ENCODE data around the gene DCAF15.
A peak's percentile ranks its signal among the peaks of the same experiment; 100 is the strongest.
"Not testable (repeated sequence)": the region's sequence is repeated elsewhere in the genome, so short reads cannot be mapped to it uniquely, and the experiment has no call there.

Gene DCAF15, protein sequence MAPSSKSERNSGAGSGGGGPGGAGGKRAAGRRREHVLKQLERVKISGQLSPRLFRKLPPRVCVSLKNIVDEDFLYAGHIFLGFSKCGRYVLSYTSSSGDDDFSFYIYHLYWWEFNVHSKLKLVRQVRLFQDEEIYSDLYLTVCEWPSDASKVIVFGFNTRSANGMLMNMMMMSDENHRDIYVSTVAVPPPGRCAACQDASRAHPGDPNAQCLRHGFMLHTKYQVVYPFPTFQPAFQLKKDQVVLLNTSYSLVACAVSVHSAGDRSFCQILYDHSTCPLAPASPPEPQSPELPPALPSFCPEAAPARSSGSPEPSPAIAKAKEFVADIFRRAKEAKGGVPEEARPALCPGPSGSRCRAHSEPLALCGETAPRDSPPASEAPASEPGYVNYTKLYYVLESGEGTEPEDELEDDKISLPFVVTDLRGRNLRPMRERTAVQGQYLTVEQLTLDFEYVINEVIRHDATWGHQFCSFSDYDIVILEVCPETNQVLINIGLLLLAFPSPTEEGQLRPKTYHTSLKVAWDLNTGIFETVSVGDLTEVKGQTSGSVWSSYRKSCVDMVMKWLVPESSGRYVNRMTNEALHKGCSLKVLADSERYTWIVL

DNA sequence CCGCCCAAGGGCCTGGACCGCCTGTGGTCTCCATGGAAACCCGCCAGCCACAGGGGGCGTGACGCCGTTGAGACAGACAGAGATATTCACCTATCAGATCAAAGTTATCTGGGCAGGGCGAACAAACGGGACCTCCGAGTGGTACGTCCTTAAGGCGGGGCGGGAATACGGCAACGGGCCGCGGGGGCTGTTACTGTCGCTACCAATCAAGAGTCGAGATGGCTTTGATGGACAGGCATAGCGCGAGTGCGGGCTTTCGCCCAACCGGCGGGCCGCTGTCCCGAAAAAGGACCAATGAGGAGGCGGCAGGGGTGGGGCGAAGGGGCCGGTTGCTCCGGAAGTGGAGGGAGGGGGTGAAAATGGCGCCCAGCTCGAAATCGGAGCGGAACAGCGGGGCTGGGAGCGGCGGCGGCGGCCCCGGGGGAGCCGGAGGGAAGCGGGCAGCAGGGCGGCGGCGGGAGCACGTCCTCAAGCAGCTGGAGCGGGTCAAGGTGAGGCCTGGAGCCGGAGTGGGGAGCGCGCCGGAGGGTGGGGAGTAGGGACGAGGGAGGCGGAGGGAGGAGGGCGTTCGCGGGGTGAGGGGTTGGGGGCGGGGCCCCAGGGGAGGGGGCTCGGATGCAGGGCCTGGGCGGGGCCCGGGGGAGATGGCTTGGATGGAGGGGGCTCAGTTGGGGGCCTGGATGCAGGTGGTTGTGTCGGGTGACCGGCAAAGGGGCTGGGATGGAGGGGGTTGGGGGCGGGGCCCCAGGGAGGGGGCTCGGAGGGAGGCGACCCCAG, at the start of gene DCAF15:
Gene DCAF15 (plus strand): TSS at position 356 of the 777 bp plus-strand sequence. CDS start 4 bp downstream, at position 360.
- DNase-seq = peak; percentile 98

DNA sequence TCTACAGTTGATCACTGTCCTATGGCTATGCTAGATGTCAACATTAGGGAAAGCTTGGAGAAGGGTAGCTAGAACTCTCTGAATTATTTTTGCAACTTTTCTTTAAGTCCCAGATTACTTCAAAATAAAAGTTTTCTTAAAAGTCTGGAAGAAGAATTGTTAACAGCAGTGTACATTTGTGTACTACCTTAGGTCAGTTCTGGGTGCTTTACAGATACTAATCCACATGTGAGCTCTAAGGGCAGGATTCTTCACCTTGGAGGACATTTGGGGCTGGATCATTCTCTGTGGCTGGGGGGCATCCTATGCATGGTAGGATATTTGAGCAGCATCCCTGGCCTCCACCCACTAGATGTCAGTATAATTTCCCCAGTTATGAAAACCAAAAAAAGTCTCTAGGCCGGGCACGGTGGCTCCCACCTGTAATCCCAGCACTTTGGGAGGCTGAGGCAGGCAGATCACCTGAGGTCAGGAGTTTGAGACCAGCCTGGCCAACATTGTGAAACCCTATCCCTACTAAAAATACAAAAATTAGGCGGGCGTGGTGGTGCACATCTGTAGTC, 49.2 kb upstream of the DCAF15 start:
- DNase-seq = no peak

DNA sequence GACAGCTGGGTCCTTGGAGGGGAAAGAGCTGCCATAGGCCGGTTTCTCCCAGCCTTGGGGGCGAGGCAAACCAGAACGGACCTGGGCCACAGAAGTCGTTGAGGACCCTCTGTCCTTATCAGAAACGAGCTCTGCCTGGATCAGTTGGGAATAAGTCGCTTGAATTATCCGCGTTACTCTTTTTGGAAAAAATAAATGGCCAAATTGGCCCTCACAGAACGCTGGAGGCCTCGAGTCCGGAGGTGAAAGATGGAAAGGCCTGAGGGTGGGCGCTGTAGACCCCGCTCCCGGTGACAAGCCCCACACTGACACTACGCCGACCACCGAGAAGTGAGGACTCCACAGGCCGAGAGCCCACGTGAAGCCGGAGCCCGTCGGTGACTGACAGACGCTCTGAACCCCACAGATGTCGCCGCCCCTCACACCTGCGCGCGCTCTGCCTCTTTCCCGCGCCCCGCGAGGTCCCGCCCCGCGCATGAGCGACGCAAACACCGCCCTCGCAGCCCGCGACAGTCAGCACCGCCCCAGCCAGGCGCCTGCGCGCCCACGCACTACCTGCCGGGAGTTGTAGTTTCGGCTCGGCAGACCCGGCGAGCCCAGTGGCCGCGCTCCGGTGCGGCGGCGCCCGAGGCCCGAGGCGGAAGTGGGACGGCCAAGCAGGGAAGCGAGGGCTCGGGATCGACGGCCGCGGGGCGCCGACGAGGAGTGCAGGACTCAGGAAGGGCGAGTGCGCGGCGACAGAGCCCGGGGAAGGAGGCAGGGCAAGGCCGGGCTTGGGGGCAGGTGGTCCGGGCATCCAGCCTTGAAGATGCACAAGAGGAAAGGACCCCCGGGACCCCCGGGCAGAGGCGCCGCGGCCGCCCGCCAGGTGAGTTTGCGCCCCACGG, 46.4 kb upstream of the DCAF15 start, which contains the start of the genes BRME1 and CC2D1A:
Gene BRME1 (minus strand): TSS at position 484 of the 887 bp plus-strand sequence. CDS start 1,225 bp downstream, outside the sequence.
Gene CC2D1A (plus strand): TSS at position 568 of the 887 bp plus-strand sequence. CDS start 241 bp downstream, at position 809.
- DNase-seq = peak; percentile 97

DNA sequence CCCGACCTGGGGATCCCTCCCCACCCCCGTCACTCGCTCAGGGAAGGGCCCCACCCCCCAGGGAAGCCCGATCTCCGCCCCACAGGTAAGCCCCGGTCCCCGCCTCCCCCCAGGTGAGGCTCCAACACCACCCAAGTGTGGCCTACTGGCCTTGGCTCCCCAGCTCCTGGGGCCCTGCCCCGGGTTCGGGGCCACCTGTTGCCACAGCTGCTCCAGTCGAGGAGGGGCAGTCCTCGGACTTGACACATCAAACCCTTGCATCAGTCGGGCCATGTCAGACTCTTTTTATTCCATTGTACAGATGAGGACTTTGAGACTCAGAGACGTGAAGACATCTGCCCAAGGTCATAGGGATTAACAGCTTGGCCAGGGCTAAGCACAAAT, 45.8 kb upstream of the DCAF15 start:
- peak; percentile 35 for DNase-seq

DNA sequence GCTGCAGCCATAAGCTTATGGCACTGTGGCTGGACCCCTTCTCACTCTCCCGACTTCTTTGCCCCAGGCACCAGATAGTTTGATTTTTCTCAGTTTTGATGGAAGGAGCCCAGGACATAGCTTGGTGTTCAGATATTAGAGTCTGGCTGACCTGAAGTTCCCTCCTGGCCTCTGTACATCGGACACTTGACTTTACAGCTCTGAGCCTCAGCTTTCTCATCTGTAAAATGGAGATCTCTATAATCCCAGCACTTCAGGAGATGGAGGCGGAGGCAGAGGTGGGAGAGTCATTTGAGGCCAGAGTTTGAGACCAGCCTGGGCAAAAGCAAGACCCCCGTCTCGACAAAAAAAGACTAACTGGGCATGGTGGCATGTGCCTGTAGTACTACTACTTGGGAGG, 45.4 kb upstream of the DCAF15 start:
- DNase-seq = no peak

DNA sequence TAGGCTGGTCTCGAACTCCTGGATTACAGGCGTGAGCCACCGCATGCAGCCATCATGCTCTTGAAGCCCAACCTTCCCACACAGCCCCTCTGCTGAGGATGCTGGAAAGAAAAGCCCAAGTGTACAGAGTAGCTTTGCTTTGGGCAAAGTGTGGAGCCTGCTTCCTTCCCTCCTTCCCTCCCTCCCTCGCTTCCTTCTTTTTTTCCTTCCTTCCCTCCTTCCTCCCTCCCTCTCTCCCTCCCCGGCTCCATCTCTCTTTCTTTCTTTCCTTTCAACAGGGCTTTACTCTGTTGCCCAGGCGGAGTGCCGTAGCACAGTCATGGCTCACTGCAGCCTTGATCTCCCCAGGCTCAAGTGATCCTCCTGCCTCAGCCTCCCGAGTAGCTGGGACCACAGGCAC, 43.6 kb upstream of the DCAF15 start:
- DNase-seq = no peak

DNA sequence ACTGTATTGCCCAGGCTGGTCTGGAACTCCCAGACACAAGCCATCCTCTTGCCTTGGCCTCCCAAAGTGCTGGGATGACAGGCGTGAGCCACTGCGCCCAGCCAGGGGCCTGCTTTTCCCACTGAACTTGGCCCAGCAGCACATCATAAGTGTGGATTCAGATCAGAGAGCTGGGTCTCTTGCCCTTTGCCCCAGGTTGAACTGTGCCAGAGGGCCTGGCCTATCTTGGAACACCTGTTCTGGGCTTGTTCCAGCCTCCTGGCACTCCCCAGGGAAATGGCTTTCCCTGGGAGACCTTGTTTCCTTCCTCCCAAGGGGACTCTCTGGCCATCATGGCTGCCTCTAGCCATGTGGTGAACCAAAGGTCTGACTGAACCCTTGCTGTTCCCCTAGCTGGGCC, 42.9 kb upstream of the DCAF15 start:
- DNase-seq = no peak

DNA sequence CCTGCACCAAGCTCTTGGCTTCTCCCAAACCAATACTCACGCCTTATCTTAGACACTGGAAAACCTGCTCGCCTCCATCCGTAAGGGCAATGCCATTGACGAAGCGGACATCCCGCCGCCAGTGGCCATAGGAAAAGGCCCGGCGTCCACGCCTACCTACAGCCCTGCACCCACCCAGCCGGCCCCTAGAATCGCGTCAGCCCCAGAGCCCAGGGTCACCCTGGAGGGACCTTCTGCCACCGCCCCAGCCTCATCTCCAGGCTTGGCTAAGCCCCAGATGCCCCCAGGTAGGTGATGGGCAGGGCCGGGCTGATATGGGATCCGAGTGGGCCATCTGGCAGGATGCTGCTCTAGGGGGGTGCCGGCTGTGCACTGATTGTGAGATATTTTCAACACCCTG, 39.0 kb upstream of the DCAF15 start:
- DNase-seq = no peak

DNA sequence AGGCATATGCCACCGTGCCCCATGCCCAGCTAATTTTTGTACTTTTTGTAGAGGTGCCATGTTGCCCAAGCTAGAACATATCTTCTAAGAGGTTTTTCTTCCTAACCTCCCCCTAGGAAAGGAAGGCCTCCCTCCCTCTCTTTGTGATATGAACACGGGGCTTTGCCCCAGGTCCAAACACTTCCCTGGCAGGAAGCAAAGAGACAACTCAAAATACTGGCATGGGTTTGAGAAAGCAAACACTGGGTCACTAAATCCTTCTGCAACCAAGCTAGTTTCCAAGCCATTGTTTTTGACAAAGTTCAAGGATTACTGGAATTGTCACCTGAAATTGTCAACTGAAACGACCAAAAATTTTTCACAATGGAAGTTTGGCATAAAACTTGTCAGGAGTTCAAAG, 37.5 kb upstream of the DCAF15 start:
- DNase-seq = no peak

DNA sequence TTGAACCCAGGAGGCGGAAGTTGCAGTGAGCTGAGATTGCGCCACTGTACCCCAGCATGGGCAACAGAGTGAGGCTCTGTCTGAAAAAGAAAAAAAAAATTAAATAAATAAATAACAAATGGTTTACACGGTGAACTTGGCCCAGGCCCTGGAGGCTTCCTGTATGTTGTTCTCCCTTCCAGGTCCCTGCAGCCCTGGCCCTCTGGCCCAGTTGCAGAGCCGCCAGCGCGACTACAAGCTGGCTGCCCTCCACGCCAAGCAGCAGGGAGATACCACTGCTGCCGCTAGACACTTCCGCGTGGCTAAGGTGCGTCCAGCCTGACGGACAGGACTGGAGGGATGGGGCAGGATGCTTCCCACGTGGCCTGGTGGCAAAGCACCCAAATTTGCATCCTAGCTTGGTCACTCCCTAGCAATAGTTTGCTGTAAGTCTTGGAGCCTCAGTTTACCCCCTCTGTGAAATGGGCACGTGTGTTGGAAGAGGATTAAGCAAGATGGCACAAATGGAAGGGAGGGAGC, 34.4 kb upstream of the DCAF15 start:
- DNase-seq = no peak

DNA sequence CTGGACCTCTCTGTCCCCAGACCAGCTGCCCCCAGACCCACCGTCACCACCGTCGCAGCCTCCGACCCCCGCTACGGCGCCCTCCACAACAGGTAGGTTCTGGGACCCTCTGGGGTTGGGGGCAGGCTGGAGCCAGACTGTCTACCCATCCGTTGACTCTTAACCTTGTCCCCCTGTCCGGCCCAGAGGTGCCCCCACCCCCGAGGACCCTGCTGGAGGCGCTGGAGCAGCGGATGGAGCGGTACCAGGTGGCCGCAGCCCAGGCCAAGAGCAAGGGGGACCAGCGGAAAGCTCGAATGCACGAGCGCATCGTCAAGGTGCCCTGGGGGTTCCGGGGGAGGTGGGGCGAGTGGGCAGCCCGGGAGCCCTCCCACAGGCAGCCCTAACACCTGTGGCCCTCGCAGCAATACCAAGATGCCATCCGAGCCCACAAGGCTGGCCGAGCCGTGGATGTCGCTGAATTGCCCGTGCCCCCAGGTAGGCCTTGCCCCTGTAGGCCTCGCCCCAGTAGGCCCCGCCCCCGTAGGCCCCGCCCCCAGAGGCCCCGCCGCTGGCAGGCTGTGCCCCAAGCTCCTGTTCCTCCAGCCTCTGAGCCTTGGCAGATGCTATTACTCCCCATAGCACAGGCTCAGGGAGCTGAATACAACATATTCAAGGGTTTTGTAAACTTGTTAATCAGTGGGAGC, 33.4 kb upstream of the DCAF15 start:
- no peak for DNase-seq

DNA sequence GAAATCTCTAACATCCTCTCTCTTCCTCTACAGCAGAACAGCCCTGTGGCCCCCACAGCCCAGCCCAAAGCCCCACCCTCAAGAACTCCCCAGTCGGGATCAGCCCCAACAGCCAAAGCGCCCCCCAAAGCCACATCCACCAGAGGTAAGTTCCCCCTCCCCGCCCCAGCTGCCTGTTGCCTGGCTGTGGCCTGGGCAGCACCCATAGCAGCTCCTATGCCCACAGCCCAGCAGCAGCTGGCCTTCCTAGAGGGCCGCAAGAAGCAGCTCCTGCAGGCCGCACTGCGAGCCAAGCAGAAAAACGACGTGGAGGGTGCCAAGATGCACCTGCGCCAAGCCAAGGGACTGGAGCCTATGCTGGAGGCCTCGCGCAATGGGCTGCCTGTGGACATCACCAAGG, 31.8 kb upstream of the DCAF15 start:
- no peak for DNase-seq

DNA sequence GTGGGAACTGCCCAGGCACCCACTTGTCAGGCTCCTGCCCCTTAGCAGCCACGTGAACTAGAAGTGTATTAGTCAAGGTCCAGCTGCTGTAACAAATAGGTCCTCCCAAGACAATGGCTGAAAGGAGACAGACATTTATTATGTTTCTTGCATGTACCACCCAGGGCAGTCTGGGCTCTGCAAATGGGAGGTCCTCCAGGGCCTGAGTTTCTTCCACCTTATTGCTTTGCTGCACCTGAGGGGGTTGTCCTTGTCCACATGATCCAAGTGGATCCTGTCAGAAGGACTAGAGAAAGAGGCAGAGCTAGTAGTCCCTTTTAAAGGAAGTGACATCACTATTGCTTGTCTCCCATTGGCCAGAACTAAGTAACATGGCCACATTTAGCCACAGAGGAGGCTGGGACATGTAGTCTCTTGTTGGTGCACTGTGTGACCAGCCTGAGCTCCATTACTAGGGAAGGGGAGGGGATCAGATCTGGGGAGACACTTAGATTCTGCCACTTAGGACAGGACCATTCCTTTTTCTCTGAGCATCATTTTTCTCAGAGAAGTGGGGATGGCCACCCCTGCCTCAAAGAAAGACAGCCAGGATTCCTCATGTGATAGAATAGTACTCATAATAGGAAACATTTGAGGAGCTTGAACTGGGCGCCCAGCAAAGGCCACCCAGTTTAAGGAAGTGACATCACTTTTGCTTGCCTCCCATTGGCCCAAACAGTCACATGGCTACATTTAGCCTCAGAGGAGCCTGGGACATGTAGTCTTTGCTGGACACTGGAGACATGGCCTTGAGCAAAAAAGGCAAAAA, 31.2 kb upstream of the DCAF15 start:
- no peak for DNase-seq

DNA sequence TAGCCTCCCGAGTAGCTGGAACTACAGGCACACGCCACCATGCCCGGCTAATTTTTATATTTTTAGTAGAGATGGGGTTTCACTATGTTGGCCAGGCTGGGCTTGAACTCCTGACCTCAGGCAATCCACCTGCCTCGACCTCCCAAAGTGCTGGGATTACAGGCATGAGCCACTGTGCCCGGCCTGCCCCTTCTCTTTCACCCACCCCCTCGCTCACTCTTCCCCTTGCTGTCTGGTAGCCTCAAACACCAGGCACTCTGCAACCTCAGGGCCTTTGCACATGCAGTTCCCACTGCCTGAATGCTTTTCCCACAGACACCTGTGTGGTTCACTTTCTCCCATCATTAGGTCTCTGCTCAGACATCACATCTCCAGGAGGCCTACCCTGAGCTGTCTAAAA, 30.2 kb upstream of the DCAF15 start:
- not testable (repeated sequence) for DNase-seq

DNA sequence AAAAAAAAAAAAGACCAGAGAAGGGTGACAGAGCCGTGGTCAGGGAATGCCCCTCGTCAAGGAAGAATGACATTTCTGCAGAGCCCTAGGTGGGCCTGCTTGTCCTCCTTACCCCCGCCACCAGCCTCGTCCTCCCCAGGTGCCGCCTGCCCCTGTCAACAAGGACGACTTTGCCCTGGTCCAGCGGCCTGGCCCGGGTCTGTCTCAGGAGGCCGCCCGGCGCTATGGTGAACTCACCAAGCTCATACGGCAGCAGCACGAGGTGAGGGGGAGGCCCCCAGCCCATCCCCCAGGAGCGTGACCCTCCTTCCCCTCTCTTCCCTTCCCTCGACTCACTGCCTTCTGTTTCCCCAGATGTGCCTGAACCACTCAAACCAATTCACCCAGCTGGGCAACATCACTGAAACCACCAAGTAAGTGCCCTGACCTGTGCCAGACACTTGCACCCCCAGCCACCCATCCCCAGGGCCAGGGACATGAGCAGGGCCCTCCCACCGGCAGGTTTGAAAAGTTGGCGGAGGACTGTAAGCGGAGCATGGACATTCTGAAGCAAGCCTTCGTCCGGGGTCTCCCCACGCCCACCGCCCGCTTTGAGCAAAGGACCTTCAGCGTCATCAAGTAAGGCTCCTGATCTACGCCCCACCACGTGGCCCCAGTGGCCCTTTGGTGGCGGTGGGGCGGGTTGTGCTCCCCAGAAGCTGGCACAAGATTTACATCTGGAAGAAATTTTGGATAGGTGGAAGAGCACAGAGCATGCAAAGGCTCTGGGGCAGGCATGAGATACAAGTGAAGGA, 28.9 kb upstream of the DCAF15 start:
- no peak for DNase-seq

DNA sequence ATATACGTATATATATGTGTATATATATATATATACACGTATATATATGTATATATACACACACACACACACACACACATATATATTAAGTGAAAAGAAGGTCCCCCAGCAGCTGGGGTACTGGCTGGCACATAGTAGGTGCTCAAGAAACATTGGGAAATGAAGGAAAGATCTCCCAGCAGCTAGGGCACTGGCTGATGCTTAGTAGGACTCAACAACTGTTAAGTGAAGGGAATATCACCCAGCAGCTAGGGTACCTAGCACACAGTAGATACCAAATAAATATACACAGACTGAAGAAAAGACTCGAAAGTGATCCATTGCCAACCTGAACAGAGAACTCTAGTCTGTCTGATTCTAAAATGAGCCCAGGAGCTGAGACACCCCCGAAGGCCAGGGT, 26.3 kb upstream of the DCAF15 start:
- DNase-seq = no peak

DNA sequence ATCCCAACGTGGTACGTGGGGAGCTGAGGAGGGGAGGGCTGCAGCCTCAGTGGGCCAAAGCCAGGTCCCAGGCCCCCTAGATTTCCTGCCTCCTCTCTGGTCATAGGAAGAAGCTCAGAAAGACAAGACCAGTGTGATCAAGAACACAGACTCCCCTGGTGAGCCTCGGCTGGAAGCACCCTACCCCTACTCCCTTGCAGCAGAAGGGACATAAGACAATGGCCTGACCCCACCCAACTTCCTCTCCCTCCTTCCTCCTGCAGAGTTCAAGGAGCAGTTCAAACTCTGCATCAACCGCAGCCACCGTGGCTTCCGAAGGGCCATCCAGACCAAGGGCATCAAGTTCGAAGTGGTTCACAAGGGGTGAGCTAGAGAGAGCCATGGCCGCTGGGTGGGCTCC, 25.6 kb upstream of the DCAF15 start:
- no peak for DNase-seq

DNA sequence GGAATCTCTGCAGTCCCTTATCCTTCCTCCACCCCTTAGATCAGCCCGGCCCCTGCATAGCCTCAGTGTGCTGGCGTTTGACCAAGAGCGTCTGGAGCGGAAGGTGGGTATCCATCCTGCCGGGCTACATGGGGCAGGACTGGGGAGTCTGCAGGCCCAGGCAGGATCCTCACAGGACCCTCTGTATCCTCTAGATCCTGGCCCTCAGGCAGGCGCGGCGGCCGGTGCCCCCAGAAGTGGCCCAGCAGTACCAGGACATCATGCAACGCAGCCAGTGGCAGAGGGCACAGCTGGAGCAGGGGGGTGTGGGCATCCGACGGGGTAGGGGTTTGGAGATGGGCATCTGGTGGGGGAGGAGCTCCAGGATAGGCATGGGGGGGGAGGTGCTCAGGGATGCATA, 23.0 kb upstream of the DCAF15 start:
- DNase-seq = no peak

DNA sequence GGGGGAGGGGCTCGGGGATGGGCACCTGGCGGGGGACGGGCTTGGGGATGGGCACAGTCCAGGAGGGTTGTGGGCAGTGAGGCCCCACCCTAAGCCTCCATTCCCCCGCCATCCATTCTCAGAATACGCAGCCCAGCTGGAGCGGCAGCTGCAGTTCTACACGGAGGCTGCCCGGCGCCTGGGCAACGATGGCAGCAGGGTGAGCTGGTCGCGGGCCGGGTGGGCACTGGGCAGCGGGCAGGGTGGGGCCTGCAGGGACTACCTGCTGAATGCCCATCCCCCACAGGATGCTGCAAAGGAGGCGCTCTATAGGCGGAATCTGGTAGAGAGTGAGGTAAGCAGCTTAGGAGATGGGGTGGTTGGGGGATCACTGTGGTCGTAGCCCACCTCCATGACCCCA, 22.4 kb upstream of the DCAF15 start:
- DNase-seq = no peak

DNA sequence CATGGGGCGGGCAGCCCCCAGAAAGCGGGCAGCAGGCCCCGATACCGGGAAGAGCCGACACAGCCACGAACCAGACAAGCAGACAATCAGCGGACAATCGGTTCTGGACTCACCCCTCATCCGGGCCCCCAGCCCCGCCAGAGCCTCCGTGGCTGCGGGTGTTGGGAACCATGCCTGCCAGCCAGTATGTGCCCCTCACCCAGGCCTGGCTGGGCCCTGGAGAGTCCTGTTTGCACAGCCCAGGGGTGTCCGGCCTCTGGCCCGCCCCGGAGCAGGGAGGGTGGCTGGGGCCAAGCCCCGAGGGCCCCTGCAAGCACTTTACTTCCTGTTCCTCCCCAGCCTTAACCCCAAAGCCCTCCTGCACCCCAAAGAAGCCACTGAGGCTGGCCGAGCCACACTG, 21.9 kb upstream of the DCAF15 start:
- no peak for DNase-seq
